HG03045 (cell line): Measurements from ENCODE around the gene SERPINA3.

Experiments used
- ATAC-seq: cut with Tn5 transposase; IDR thresholded peaks from one replicate; pipeline ENCODE4 v1.9.1; 2021; ENCODE audit warnings: mild to moderate bottlenecking, moderate library complexity; ENCODE audit not compliant: unreplicated experiment

The SERPINA3 gene

DNA sequence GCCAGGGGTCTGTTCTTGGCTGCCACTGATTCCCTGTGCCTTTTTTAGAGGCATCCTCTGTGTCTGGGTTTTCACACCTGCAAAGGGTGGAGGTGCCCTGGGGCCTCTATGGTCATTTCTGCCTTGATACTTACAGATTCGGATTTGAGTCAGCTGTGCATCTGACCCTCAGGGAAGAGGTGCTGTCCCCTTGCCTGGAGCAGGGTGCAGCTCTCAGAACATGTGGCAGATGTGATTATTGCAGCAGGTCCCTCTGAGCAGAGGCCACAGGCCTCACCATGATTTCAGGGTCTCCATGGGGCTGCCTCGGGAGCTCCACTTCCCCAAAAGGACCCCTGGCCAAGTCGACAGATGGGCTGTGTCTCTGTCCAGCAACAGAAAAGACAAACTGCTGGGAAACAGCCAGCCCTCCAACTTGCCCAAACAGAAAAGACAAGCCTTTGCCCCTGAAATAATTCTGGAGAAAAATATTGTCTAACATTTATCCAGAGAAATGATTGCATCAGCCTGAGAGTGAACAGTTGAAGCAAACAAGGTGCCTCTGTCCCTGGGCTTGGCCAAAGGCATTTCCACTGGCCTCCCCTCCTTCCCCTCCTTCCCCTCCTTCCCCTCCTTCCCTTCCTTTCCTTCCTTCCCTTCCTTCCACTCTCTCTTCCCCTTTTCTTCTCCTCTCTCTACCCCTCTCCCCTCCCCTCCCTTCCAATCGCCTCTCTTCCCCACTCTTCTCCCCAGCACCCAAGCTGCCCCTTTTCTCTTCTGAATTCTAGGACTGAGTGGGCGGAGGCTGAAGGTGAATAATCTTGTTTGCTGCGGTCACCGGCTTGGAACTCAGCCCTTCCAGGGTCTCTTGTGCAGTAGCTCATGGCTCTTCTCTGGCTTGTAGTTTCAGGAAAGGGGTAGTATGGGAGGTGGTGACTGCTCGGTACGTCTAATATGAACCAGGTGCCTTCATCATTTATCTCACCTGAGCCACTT, 676 bp downstream of the SERPINA3 start:
- ATAC-seq: no peak

DNA sequence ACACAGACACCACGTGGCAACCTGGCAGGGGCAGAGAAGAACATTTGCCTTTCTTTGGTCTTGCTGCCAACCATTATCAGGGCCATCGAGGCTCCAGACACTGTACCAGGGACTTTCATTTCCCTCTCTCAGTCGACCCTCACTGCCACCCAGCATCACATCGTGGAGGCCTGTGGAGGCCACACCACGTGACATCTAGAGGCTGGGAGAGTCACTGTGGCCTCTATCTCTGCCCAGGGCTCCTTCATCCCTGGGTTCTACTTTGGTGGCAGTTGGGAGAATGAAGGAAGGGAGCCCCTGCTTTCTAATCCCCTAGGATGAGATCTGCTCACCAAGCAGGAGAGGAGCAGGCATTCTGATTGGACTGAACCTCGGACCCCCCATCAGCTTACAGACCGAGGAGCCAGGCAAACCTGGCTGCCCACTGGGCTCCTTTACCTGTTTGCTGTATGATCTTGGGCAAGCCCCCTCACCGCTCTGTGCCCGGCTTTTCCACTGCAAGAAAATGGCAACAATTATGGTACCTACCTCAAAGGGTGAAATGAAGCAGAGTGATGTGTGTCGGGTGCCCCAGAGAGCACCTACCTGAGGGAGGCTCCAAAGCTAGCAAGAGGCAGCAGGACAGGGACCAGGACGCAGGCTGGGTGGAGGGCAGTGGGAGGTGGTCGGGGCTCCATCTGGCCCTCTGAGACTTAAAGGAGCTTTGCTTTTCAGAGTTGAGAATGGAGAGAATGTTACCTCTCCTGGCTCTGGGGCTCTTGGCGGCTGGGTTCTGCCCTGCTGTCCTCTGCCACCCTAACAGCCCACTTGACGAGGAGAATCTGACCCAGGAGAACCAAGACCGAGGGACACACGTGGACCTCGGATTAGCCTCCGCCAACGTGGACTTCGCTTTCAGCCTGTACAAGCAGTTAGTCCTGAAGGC, 1.8 kb downstream of the SERPINA3 start:
- ATAC-seq: no peak

DNA sequence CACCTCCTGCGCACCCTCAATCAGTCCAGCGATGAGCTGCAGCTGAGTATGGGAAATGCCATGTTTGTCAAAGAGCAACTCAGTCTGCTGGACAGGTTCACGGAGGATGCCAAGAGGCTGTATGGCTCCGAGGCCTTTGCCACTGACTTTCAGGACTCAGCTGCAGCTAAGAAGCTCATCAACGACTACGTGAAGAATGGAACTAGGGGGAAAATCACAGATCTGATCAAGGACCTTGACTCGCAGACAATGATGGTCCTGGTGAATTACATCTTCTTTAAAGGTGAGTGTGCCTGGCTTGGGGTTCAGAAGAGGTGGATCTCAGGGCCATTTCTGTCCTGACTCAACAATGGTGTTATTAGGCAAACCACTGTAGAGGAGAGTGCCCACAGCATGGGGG, 2.6 kb downstream of the SERPINA3 start:
- ATAC-seq: no peak

DNA sequence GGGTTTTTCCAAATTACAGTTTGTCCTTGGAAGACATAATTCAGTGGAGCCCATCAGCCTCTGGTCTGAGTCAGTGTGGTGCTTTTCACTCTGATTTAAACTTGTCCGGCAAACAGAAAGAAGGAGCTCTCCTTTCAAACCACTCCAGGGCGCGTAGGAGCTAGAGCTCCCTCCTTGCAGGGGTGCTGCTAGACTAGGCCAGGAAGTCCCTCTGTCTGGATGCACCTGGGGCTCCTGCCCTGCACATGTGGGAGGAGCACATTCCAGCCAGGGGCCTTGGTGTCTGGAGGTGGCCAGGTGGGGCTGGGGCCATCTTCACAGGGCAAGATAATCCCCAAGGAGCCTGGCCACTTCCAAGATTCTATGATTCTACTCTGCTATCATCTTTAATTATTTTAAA, 3.1 kb downstream of the SERPINA3 start:
- ATAC-seq: no peak

DNA sequence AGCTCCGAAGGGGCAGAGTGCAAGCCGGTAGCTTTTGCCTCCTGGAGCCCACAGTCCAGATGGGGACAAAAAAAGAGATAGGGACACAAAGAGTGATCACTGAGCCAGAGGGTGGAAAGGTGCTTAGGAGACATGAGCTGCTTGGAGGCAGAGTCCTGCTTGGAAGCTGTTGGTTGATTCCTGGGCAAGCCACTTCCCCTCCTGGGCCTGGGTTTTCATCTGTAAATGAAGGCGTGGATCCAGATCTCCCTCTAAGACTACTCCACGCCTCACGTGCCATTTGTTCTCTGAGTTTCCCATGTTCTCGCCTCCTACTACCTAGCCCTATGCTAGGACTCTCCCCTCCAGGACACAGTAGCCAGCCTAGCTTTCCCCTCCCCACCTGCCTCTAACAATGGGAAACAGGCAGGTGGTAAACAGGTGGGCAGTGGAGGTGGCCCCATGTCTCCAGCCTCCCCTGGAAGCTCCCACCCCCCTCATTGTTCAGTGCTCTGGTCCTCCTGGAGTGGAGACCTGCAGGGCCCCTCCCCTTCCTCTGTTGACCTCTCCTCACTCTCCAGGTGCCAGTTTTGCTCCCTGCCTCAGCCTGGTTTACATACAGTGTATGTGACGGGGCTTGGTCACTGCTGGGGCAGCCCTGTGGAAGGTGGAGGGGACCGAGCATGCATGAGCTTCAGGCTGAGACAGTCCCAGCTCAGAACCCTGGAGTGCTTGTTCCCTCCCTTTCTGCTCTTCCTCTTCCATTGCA, 3.8 kb downstream of the SERPINA3 start:
- ATAC-seq: no peak

DNA sequence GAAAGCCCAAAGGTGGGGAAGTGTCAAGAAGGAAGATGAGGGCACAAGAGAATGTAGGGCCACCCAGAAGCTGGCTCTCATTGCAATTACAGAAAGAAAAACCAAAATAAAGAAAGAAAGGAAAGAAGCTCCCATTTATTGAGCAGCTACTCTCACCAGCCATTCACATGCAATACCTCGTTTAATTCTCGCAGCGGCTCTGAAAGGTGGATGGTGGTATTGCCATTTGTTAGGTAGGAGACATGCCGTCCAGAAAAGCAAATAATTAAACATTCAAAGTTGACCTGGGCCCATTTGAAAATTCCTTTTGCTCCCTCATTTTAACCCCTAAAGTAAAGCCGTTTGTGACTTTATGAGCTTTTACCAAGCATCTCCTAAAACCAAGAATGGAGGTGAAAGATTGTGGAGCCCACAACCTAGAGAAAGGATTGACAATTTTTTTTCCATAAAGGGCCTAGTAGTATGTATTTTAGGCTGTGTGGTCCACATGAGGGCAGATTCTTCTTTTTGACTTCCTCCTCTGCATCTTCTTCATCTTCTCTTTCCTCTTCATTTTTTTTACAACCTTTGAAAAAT, 5.3 kb downstream of the SERPINA3 start:
- ATAC-seq: no peak

DNA sequence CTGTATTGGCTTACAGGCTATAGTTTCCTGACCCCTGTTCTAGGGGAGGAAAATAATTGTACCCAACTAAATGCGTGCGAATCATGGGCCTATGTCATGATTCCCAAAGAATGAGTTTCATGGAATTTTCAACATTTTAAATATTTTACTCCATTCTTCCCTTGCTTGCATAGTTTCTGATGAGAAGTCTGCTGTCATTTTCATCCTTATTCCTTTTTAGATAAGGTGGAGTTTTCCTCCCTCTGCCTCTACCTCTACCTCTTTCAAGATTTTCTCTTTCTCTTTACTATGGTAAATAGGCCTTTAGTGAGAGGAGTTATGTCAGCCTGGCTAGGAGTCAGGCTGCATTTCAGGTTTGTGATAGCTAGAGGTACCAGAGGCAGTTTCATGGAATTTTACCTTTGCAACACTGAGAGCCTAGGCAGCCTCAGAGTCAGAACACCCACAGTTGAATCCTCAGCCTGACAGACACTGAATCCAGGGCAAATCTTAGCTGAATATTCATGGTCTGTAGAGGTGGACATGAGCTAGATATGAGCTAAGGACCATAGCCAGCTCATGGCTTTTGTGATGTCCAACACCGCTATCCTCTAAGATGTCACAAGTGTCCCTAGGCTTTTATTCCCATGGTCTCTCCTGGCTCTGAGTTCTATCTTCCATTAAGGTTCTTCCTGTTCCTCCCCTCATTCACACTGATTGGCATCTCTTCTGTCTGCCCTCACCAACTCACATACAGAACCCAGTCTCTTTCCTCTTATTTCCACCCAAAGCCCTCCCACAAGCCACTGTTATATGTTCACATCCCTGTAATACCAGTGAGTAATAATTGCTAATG, 6.0 kb downstream of the SERPINA3 start:
- no peak for ATAC-seq

DNA sequence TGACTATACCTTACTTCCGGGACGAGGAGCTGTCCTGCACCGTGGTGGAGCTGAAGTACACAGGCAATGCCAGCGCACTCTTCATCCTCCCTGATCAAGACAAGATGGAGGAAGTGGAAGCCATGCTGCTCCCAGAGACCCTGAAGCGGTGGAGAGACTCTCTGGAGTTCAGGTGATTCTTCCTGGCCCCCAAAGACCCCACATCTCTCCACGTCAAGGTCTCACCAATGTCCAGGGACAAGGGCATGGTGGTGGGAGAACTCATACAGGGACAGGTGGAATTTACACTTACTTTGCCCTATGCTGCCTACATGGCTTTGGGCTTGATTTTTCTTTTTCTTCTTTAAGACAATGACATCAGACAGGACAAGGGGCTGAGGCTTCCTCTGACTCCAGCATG, 7.1 kb downstream of the SERPINA3 start:
- no peak for ATAC-seq

DNA sequence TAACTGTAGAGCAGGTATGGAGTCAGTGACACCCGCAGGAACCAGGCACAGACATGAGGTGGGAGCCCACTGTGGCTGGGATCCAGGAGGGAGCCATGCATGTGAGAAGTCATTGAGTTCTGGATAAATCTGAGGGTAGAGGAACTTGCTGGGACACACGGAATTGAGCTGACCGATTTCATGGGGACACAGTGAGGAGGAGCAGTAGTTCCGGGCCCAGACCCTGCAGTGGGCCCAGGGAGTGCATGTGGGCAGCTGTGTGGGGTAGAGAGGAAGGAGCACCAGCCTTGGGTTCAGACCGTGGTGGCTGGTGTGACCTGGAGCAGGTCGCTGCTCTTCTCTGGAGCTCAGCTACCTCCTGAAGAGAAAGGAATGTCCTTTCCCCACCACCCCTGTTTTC, 8.4 kb downstream of the SERPINA3 start:
- ATAC-seq: no peak

DNA sequence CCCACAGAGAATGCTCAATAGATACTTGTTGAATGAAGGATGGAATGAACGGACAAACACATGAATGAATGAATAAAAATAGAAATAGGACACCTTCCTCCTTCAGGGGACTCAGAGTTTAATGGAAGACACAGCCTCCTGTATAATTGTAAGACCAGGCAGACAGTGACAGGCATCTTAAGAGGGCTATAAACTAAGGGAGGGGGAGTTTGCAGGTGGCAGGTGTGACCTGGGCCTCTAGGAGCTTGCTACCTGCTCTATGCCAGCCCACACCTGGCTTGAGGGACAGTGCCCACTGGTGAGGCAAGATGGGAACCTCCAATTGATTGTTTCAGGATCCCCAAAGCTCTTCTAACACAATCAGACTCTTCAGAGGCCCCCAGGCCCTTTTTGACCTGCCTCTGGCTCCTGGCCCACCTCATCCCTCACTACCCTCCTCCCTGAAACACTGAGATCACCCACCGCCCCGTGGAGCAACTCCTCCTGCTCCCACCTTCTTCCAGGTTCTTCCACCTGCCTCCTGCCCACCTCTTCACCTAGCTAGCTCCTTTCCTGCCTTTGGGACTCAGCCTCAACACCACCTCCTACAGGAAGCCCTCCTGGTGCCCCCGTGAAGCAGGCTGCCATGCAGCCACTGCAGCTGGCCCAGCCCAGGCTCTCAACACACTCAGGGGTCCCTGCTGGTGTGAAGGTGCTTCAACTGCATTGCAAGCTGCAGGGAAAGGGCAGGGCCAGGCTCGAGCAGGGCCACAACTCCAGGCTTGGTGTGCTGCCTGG, 9.4 kb downstream of the SERPINA3 start:
- ATAC-seq: no peak

DNA sequence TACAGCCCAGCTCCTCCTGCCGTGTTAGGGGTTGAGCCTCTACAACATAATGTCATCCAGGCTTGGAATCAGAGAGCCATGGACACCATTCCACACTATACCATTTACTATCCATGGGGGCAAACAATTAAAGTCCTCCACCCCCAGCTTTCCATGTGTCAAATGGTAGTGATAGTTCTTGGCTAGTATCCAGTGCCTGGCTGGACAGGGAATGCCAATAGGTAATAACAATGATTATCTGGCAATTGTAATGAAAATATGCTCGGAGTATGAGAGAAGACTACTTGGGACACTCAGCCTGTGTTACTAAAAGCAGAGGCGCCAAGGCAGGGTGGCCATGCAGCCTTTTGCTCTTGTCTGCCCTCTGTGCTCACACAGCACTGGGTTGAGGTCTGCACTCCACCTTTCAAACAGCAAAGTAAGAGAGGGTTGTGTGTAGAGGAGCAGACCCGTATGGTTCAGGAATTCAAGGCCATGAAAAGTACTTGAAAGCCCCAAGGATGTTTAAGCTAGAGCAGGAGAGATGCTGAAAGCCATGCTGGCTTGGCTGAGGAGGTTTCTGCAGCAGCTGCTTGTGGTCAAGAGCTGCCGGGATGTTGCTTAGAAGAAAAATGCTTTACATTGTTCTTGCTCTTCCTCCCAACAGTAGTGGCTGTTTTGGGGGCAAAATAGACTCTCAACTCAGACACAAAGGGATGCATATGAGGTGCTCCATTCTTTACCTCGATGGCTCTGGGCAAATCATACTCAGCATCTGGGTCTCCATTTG, 10.6 kb downstream of the SERPINA3 start:
- ATAC-seq: no peak

DNA sequence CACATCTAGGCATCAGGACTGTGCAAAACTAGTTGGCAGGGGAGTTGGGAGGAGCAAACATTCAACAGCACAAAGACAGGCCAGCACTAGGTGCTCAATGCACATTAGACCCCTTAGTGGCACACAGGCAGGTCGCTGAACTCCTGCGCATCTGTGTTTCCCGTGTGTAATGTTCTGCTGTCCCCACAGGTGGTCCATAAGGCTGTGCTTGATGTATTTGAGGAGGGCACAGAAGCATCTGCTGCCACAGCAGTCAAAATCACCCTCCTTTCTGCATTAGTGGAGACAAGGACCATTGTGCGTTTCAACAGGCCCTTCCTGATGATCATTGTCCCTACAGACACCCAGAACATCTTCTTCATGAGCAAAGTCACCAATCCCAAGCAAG, 11.2 kb downstream of the SERPINA3 start:
- ATAC-seq: no peak

DNA sequence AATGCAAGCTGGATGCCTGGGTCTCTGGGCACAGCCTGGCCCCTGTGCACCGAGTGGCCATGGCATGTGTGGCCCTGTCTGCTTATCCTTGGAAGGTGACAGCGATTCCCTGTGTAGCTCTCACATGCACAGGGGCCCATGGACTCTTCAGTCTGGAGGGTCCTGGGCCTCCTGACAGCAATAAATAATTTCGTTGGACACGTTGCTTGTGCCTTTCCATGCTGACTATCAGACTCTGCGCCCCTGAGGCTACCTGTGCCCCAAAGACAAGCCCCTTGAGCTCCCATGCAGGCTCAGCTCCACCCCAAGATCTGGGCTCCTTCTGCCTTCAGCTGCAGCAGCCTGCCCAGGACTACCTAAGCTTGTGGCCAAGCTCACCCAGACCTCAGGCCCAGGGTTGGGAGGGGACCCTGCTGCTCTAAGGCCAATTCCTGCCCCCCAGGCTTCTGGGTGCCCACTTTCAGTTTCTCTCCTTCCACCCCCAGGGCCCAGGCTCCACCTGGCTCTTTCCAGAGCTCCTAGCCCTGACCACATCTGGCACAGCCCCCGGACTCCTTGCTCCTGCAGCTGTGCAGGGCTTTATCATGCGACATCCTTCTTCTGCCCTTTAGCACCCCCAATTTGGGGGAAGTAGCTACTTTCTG, 11.8 kb downstream of the SERPINA3 start:
- ATAC-seq: no peak

DNA sequence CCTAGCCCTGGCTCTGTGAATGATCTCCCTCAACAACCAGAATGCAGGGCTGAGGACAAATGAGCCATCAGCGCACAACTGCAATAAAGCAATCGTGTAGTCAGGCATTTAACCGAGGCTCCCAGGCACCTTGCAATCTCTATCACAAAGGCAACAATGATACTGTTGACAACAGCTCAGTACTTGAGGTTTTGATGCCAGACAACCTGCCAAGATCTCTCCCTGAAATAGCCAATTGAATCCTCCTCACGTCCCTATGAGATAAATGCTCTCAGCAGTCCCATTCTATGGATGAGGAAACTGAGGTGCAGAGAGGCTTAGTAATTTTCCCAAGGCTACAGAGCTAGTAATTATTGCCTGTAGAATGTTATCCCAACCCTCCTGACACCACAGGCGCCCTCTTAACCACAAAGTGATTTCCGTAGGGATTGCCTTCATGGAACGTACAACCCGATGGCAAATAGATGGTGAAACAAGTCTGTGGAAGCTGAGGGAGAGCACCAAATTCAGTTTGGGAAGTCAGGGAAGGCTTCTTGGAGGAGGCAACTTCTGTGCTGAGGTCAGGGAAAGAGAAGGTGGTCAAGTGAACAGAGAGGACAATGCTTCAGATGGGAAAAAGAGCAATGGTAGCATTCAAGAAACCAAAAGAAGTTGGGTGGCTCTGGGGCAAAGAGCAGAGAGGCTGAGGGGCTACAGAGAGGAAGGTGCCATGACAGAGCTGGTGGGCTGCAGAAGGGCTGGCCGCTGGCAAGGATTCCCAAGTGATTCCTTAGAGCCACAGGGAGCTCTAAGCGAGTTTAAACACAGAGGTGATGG, 12.6 kb downstream of the SERPINA3 start:
- ATAC-seq: no peak

DNA sequence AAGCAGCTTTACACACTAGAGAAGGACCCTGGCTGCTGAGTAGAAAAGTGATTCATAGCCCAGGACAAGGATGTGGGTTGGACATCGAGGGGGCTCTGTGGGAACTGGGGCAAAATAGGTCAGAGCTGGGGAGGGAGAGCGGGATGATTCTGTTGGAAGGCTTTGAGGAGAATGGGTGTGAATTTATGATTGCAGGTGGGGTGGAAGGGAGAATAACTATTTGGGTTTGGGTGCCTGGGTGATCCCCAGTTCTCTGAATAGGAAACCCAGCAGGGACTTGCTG, 13.1 kb downstream of the SERPINA3 start:
- ATAC-seq: no peak

DNA sequence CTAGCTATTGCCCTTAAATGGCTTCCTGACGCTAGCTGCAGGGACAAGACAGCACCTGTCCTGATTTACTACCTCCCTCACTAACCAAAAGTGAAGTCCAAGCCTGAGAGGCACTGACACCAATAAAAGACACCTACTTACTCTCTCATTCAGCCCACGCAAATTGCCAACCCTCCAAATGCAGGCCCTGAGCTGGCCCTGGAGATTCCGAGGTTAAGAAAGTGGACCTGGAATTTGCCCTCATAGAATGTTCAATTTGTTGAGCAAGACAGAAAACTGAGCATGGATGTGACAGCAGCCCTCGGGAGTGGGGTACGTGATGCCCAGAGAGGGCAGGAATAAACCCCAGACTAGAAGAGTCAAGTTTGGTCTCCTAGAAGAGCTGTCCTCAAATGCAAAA, 16.4 kb downstream of the SERPINA3 start:
- no peak for ATAC-seq

DNA sequence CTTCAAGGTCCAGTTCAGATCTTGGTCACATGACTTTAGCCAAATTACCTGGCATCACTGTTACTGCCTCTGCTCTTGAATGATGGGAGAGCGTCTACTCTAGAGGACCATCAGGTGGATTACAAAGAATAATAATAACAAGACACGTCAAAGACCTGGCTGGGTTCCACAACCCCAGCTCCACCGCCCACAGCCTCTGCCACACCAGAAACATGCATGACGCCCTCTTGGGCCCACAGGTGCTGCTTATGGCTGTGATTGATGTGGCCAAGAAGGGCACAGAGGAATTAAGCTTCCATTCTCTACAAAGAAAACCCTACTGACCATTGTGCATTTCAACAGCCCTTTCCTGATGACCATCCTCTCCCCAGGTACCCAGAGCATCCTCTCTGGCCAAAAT, 18.2 kb downstream of the SERPINA3 start:
- no peak for ATAC-seq
